ENCODE results near the gene IMMP2L.

The IMMP2L gene

DNA sequence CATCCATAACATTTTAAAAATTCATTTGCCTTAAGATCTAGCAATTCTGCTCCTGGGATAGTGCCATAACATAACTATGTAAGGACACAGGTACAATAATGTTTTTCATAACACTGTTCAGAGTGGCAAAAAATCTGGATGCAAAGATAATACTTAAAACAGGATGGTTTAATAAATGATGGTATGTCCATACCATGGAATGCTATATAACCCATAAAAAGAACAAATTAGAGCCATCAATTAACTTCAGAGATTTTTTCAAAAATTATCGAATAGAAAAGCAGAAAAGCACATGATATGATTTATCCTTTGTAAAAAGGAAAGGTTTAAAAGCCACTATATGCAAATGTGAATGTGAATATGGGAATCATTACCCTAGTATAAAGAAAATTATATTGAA is 664.8 kb downstream of the IMMP2L start:
- no peak overlapping the region for H3K4me3 Mint-ChIP-seq
- H3K27ac Mint-ChIP-seq: no peak overlapping the region
- no peaks in the 10 kb centered on the region for H3K27me3 Mint-ChIP-seq
- H3K36me3 Mint-ChIP-seq (ENCODE audit: low read depth): peaks cover 2% of the 10 kb centered on the region
- peaks cover 12% of the 10 kb centered on the region for H3K9me3 Mint-ChIP-seq
- no peak for DNase-seq
- H3K4me1 Mint-ChIP-seq (ENCODE audit: low read depth): peaks cover 6% of the 10 kb centered on the region

- Mint-ChIP-seq H3K27ac (no peak overlapping the region), H3K27me3 (no peaks in the 10 kb centered on the region), H3K36me3 (ENCODE audit: low read depth) (peaks cover 2% of the 10 kb centered on the region), H3K4me3 (no peak overlapping the region), H3K9me3 (peaks cover 12% of the 10 kb centered on the region), H3K4me1 (ENCODE audit: low read depth) (peaks cover 11% of the 10 kb centered on the region)
- DNase-seq: no peak
Measured at GRCh38 chr7:110894111-110894510, 668.2 kb downstream of the IMMP2L start.

DNA sequence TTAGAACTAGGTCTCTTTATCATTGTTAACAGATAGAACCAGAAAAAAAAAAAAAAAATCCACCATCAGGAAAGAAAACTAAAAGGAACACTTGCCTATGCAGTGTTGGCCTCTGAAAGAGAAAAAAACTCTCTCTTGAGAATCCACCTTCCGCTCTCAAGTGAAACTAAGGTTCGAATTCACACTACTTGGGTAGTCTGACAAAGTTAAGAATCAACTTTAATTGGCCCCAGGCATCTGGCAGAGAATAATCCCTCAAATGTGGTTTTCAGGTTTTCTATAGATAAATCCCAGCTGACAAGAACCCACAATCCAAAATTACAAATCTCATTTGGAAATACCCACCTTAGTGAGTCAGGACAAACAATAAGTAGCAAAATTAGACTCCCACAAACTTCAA is 671.1 kb downstream of the IMMP2L start:
- no peaks in the 10 kb centered on the region for H3K36me3 Mint-ChIP-seq (ENCODE audit: low read depth)
- peaks cover 11% of the 10 kb centered on the region for H3K4me1 Mint-ChIP-seq (ENCODE audit: low read depth)
- no peaks in the 10 kb centered on the region for H3K27me3 Mint-ChIP-seq
- H3K4me3 Mint-ChIP-seq: no peak overlapping the region
- peaks cover 5% of the 10 kb centered on the region for H3K9me3 Mint-ChIP-seq
- no peak overlapping the region for H3K27ac Mint-ChIP-seq
- DNase-seq: no peak

DNA sequence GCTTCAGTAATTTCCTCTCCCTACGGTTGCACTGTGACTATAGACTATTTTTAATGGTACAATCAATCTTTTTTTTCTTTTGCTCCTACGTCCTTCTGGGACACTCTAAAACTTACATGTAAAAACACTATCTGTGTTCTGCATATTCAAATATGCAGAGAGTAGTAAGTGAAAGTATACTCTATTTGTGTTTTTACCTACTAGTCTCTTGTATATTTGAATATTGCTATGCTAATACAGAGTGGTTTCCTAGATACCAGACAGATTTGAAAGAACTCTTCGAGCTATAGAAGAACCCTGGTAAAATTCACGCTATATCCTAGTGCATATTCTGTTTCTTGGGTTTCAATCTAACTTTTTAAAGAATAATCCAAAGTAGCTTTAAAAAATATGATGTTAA is 672.2 kb downstream of the IMMP2L start:
- Mint-ChIP-seq H3K4me1 (ENCODE audit: low read depth) (peaks cover 11% of the 10 kb centered on the region), H3K4me3 (no peak overlapping the region)

DNA sequence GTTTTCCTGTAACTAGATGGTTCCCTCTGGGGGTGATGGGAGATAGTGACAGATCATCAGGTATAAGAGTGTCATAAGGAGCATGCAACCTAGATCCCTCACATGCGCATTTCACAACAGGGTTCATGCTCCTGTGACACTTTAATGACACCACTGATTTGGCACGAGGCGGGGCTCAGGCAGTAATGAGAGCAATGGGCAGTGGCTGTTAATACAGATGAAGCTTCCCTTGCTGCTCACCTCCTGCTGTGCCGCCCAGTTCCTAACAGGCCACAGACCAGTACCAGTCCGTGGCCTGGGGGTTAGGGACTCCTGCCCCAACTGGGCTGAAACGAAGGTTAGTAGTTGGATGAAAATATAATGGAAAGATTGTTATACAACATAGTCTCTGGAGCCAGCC is 673.0 kb downstream of the IMMP2L start:
- Mint-ChIP-seq H3K4me3 (no peak overlapping the region), H3K9me3 (no peaks in the 10 kb centered on the region), H3K27me3 (no peaks in the 10 kb centered on the region)

More for the DNA sequence above, 672.2 kb downstream of the IMMP2L start:
- Mint-ChIP-seq H3K27me3 (no peaks in the 10 kb centered on the region), H3K9me3 (peaks cover 4% of the 10 kb centered on the region), H3K36me3 (ENCODE audit: low read depth) (no peaks in the 10 kb centered on the region), H3K27ac (no peak overlapping the region)
- DNase-seq: no peak

GRCh38 chr7:110888641-110889040 is 673.7 kb downstream of the IMMP2L start:
- H3K4me3 Mint-ChIP-seq: no peak overlapping the region
- no peak overlapping the region for H3K27ac Mint-ChIP-seq
- DNase-seq: no peak
- H3K27me3 Mint-ChIP-seq: no peaks in the 10 kb centered on the region
- H3K9me3 Mint-ChIP-seq: no peaks in the 10 kb centered on the region
- no peaks in the 10 kb centered on the region for H3K36me3 Mint-ChIP-seq (ENCODE audit: low read depth)
- H3K4me1 Mint-ChIP-seq (ENCODE audit: low read depth): peaks cover 5% of the 10 kb centered on the region

More for the DNA sequence above, 673.0 kb downstream of the IMMP2L start:
- Mint-ChIP-seq H3K4me1 (ENCODE audit: low read depth) (peaks cover 11% of the 10 kb centered on the region), H3K27ac (no peak overlapping the region), H3K36me3 (ENCODE audit: low read depth) (no peaks in the 10 kb centered on the region)
- no peak for DNase-seq

- Mint-ChIP-seq H3K4me1 (ENCODE audit: low read depth) (peaks cover 3% of the 10 kb centered on the region), H3K27me3 (no peaks in the 10 kb centered on the region), H3K4me3 (no peak overlapping the region), H3K27ac (no peak overlapping the region), H3K36me3 (ENCODE audit: low read depth) (no peaks in the 10 kb centered on the region), H3K9me3 (no peaks in the 10 kb centered on the region)
- DNase-seq: no peak
Measured at GRCh38 chr7:110885474-110885873, 676.8 kb downstream of the IMMP2L start.

DNA sequence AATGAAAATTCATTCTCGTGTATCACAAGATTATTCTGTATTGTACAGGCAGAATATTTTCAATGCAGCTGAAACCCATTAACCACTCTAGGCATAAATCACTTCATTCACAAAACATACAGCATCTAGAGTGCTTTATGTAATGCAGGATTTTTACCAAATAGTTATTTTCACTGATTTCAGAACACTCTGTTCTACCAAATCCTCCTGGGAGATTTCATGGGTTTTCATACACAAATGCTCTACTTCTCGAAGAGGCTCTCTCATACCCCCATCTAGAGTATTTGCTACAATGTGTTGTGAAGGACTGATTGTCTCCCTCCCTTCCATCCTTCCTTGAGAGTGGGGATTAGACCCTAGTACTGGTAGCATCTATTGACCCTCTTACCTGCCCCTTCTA is 680.6 kb downstream of the IMMP2L start:
- Mint-ChIP-seq H3K27ac (no peak overlapping the region), H3K27me3 (no peaks in the 10 kb centered on the region), H3K36me3 (ENCODE audit: low read depth) (no peaks in the 10 kb centered on the region), H3K9me3 (no peaks in the 10 kb centered on the region), H3K4me3 (no peak overlapping the region), H3K4me1 (ENCODE audit: low read depth) (peaks cover 3% of the 10 kb centered on the region)
- no peak for DNase-seq

DNA sequence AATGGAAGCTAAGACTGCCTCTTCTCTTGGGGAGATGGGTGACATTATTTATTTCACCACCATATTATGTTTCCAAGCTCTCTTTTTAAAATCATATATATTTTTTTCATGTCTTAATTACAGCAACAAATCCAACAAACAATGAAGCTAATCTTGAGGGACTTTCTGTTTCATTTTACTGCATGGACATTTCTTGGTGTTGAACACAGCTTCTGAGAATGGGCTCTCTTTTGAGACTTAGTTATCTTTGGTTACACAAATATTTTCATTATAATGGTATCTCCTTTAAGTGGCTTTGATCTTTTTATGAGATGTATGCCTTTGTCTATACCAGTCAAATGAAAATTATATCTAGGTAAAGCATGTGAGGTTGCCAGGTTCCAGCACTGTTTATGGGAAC is 681.3 kb downstream of the IMMP2L start:
- H3K4me3 Mint-ChIP-seq: no peak overlapping the region
- no peaks in the 10 kb centered on the region for H3K27me3 Mint-ChIP-seq
- peaks cover 3% of the 10 kb centered on the region for H3K4me1 Mint-ChIP-seq (ENCODE audit: low read depth)
- no peaks in the 10 kb centered on the region for H3K36me3 Mint-ChIP-seq (ENCODE audit: low read depth)
- H3K27ac Mint-ChIP-seq: no peak overlapping the region
- no peak for DNase-seq
- H3K9me3 Mint-ChIP-seq: no peaks in the 10 kb centered on the region

GRCh38 chr7:110877016-110877415 is 685.3 kb downstream of the IMMP2L start:
- no peaks in the 10 kb centered on the region for H3K36me3 Mint-ChIP-seq (ENCODE audit: low read depth)
- no peak overlapping the region for H3K4me3 Mint-ChIP-seq
- no peaks in the 10 kb centered on the region for H3K9me3 Mint-ChIP-seq
- no peak overlapping the region for H3K27ac Mint-ChIP-seq
- peaks cover 2% of the 10 kb centered on the region for H3K4me1 Mint-ChIP-seq (ENCODE audit: low read depth)
- no peaks in the 10 kb centered on the region for H3K27me3 Mint-ChIP-seq
- DNase-seq: no peak

GRCh38 chr7:110875346-110875745 is 686.9 kb downstream of the IMMP2L start:
- no peak for DNase-seq
- Mint-ChIP-seq H3K27ac (no peak overlapping the region), H3K4me3 (no peak overlapping the region), H3K9me3 (no peaks in the 10 kb centered on the region), H3K27me3 (no peaks in the 10 kb centered on the region), H3K36me3 (ENCODE audit: low read depth) (no peaks in the 10 kb centered on the region), H3K4me1 (ENCODE audit: low read depth) (no peaks in the 10 kb centered on the region)

DNA sequence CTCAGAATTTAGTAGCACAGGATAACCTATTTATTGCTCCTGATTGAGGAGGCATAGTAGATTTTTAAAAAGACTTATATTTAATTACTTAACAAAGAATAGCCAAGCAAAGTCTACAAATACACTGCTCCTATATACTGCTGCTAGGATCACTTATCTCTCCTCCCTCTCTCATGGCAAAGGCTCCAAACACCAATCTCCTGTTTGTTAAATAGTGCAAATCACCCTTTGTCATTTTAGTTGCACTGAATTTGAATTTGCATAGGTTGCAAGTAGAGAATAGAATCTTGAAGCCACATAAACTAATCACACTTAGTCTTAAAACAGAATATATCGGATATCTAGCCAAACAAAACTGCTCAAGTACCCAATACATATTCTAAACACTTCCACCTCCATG is 690.4 kb downstream of the IMMP2L start:
- no peak for DNase-seq
- H3K9me3 Mint-ChIP-seq: peaks cover 3% of the 10 kb centered on the region
- no peak overlapping the region for H3K4me3 Mint-ChIP-seq
- H3K4me1 Mint-ChIP-seq (ENCODE audit: low read depth): no peaks in the 10 kb centered on the region
- H3K27me3 Mint-ChIP-seq: no peaks in the 10 kb centered on the region
- no peak overlapping the region for H3K27ac Mint-ChIP-seq
- no peaks in the 10 kb centered on the region for H3K36me3 Mint-ChIP-seq (ENCODE audit: low read depth)

DNA sequence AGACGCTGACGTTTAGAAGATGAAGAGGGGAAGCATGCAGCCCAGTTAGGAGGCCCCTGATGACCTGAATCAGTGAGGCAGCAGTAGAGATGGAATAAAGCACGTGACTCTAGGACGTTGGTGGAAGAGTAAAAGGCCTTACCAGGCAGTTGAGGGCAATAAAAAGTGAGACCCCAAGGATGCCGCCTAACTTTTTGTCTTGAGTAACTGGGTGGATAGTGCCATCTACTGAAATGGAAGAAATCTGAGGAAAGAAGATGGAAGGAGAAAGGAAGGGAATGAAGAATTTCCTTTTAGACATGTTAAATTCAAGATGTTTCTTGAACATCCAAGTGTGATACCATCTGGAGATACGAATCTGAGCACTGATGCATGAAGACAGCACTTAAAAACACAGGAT is 691.4 kb downstream of the IMMP2L start:
- DNase-seq: no peak
- peaks cover 3% of the 10 kb centered on the region for H3K9me3 Mint-ChIP-seq
- no peaks in the 10 kb centered on the region for H3K36me3 Mint-ChIP-seq (ENCODE audit: low read depth)
- no peaks in the 10 kb centered on the region for H3K27me3 Mint-ChIP-seq
- no peak overlapping the region for H3K4me3 Mint-ChIP-seq
- no peaks in the 10 kb centered on the region for H3K4me1 Mint-ChIP-seq (ENCODE audit: low read depth)
- H3K27ac Mint-ChIP-seq: no peak overlapping the region

- Mint-ChIP-seq H3K4me3 (no peak overlapping the region), H3K4me1 (ENCODE audit: low read depth) (no peaks in the 10 kb centered on the region), H3K36me3 (ENCODE audit: low read depth) (no peaks in the 10 kb centered on the region), H3K27ac (no peak overlapping the region), H3K9me3 (peaks cover 3% of the 10 kb centered on the region), H3K27me3 (no peaks in the 10 kb centered on the region)
- no peak for DNase-seq
Measured at GRCh38 chr7:110868458-110868857, 693.8 kb downstream of the IMMP2L start.

GRCh38 chr7:110867771-110868170 is 694.5 kb downstream of the IMMP2L start:
- Mint-ChIP-seq H3K4me1 (ENCODE audit: low read depth) (no peaks in the 10 kb centered on the region), H3K36me3 (ENCODE audit: low read depth) (no peaks in the 10 kb centered on the region), H3K27ac (no peak overlapping the region), H3K4me3 (no peak overlapping the region), H3K27me3 (no peaks in the 10 kb centered on the region), H3K9me3 (peaks cover 3% of the 10 kb centered on the region)
- no peak for DNase-seq

GRCh38 chr7:110863258-110863657 is 699.0 kb downstream of the IMMP2L start:
- DNase-seq: no peak
- Mint-ChIP-seq H3K27me3 (no peaks in the 10 kb centered on the region), H3K4me3 (no peak overlapping the region), H3K27ac (no peak overlapping the region), H3K36me3 (ENCODE audit: low read depth) (no peaks in the 10 kb centered on the region), H3K9me3 (peaks cover 3% of the 10 kb centered on the region), H3K4me1 (ENCODE audit: low read depth) (no peaks in the 10 kb centered on the region)

All from activated T-cell treated with anti-CD3 and anti-CD28 coated beads, Interleukin-2, amount 50 U/mL, for 24 hours (primary cell).